Central memory CD8-positive, alpha-beta T cell (primary cell): Measurements from ENCODE around the gene TBX6.
"Not testable (repeated sequence)": the region's sequence is repeated elsewhere in the genome, so short reads cannot be mapped to it uniquely, and the experiment has no call there.

Source experiments
- ATAC-seq: fragments of 150-1000 bp; cut with Tn5 transposase; replicated peaks from 2 replicates; pipeline ENCODE4 v1.10.0; 2022; ENCODE audit warnings: mild to moderate bottlenecking, moderate FRiP score, moderate number of reproducible peaks; ENCODE audit not compliant: poor library complexity, severe bottlenecking; ENCODE audit errors: extremely low read depth
- DNase-seq, 2 donors: peaks; one replicate each; pipeline ENCODE4 v3.0.0; 2021; ENCODE audit warnings: low spot score in 2 of 2
- H3K27ac Mint-ChIP-seq: one replicate; pipeline ENCODE4 v1.8.0; 2022; ENCODE audit warnings: low read depth, mild to moderate bottlenecking, moderate library complexity, mixed read lengths
- H3K27me3 Mint-ChIP-seq: one replicate; pipeline ENCODE4 v1.8.0; 2022; ENCODE audit warnings: mixed read lengths
- H3K36me3 Mint-ChIP-seq: one replicate; pipeline ENCODE4 v1.8.0; 2022; ENCODE audit warnings: mild to moderate bottlenecking, moderate library complexity, mixed read lengths; ENCODE audit not compliant: insufficient read depth
- H3K4me1 Mint-ChIP-seq: one replicate; pipeline ENCODE4 v1.8.0; 2022; ENCODE audit warnings: mixed read lengths
- H3K4me3 Mint-ChIP-seq: one replicate; pipeline ENCODE4 v1.8.0; 2022; ENCODE audit warnings: mild to moderate bottlenecking, moderate library complexity, mixed read lengths
- H3K9me3 Mint-ChIP-seq: one replicate; pipeline ENCODE4 v1.8.0; 2022; ENCODE audit warnings: mixed read lengths

The TBX6 gene

GRCh38 chr16:30091474-30092372 lies at the start of gene TBX6:
TBX6 (minus strand) TSS chr16:30091924; CDS start chr16:30091193, 731 bp downstream.
- Mint-ChIP-seq H3K4me1 (peaks cover 39% of the 10 kb centered on the region), H3K9me3 (no peaks in the 10 kb centered on the region), H3K27ac (peak within 1 kb of the TSS; percentile 87), H3K27me3 (no peaks in the 10 kb centered on the region), H3K36me3 (peaks cover 24% of the 10 kb centered on the region), H3K4me3 (peak within 1 kb of the TSS; percentile 81)
- ATAC-seq (peak; percentile 80), DNase-seq (peak; percentile 89)

- Mint-ChIP-seq H3K4me3 (no peak overlapping the region), H3K9me3 (no peaks in the 10 kb centered on the region), H3K27ac (no peak overlapping the region), H3K36me3 (peaks cover 2% of the 10 kb centered on the region), H3K27me3 (no peaks in the 10 kb centered on the region), H3K4me1 (peaks cover 13% of the 10 kb centered on the region)
- DNase-seq (no peak), ATAC-seq (no peak)
These were observed 48.1 kb upstream of the TBX6 start for GRCh38 chr16:30139583-30140481.

- Mint-ChIP-seq H3K27me3 (no peaks in the 10 kb centered on the region), H3K36me3 (peaks cover 2% of the 10 kb centered on the region), H3K27ac (no peak overlapping the region), H3K4me1 (peaks cover 6% of the 10 kb centered on the region), H3K4me3 (no peak overlapping the region), H3K9me3 (no peaks in the 10 kb centered on the region)
- no peak for DNase-seq
- no peak for ATAC-seq
These were observed 46.2 kb upstream of the TBX6 start for GRCh38 chr16:30137897-30138296.

- DNase-seq, result no peak
- H3K4me3 Mint-ChIP-seq, result no peak overlapping the region
These were observed 45.4 kb upstream of the TBX6 start for GRCh38 chr16:30136971-30137605.

GRCh38 chr16:30132591-30132990 lies 40.9 kb upstream of the TBX6 start:
- ATAC-seq (no peak), DNase-seq (no peak)
- H3K27ac Mint-ChIP-seq, result no peak overlapping the region
- H3K27me3 Mint-ChIP-seq, result no peaks in the 10 kb centered on the region
- no peaks in the 10 kb centered on the region for H3K4me1 Mint-ChIP-seq
- H3K36me3 Mint-ChIP-seq, result peaks cover 6% of the 10 kb centered on the region
- H3K9me3 Mint-ChIP-seq, result no peaks in the 10 kb centered on the region
- H3K4me3 Mint-ChIP-seq, result no peak overlapping the region

More at GRCh38 chr16:30136971-30137605, 45.4 kb upstream of the TBX6 start:
- H3K36me3 Mint-ChIP-seq, result peaks cover 5% of the 10 kb centered on the region
- H3K9me3 Mint-ChIP-seq, result no peaks in the 10 kb centered on the region
- no peak for ATAC-seq
- H3K4me1 Mint-ChIP-seq, result peaks cover 6% of the 10 kb centered on the region
- H3K27ac Mint-ChIP-seq, result no peak overlapping the region
- no peaks in the 10 kb centered on the region for H3K27me3 Mint-ChIP-seq

- H3K27me3 Mint-ChIP-seq, result no peaks in the 10 kb centered on the region
- DNase-seq (no peak), ATAC-seq (no peak)
- no peak overlapping the region for H3K4me3 Mint-ChIP-seq
- H3K4me1 Mint-ChIP-seq, result no peaks in the 10 kb centered on the region
- no peak overlapping the region for H3K27ac Mint-ChIP-seq
- no peaks in the 10 kb centered on the region for H3K9me3 Mint-ChIP-seq
- H3K36me3 Mint-ChIP-seq, result peaks cover 6% of the 10 kb centered on the region
These were observed 40.2 kb upstream of the TBX6 start for GRCh38 chr16:30131869-30132475.

- Mint-ChIP-seq H3K27me3 (no peaks in the 10 kb centered on the region), H3K9me3 (no peaks in the 10 kb centered on the region), H3K4me3 (no peak overlapping the region), H3K36me3 (peaks cover 6% of the 10 kb centered on the region), H3K27ac (no peak overlapping the region), H3K4me1 (no peaks in the 10 kb centered on the region)
- ATAC-seq, result no peak
- DNase-seq, result no peak
These were observed 36.3 kb upstream of the TBX6 start for GRCh38 chr16:30127993-30128392.

GRCh38 chr16:30125690-30126089 lies 34.0 kb upstream of the TBX6 start:
- DNase-seq, H3K4me1 Mint-ChIP-seq, H3K27me3 Mint-ChIP-seq, H3K4me3 Mint-ChIP-seq, H3K27ac Mint-ChIP-seq, H3K36me3 Mint-ChIP-seq, H3K9me3 Mint-ChIP-seq, ATAC-seq: not testable (repeated sequence)

- H3K36me3 Mint-ChIP-seq, result peaks cover 1% of the 10 kb centered on the region
- DNase-seq (no peak), ATAC-seq (no peak)
- H3K4me3 Mint-ChIP-seq, result no peak overlapping the region
- no peaks in the 10 kb centered on the region for H3K9me3 Mint-ChIP-seq
- H3K4me1 Mint-ChIP-seq, result peaks cover 13% of the 10 kb centered on the region
- H3K27me3 Mint-ChIP-seq, result no peaks in the 10 kb centered on the region
- no peak overlapping the region for H3K27ac Mint-ChIP-seq
These were observed 33.3 kb upstream of the TBX6 start for GRCh38 chr16:30124985-30125379.

- H3K36me3 Mint-ChIP-seq, result peaks cover 7% of the 10 kb centered on the region
- peak overlapping the region; percentile 71 for H3K27ac Mint-ChIP-seq
- ATAC-seq (peak; percentile 54), DNase-seq (no peak)
- peaks cover 15% of the 10 kb centered on the region for H3K4me1 Mint-ChIP-seq
- no peaks in the 10 kb centered on the region for H3K9me3 Mint-ChIP-seq
- no peaks in the 10 kb centered on the region for H3K27me3 Mint-ChIP-seq
- H3K4me3 Mint-ChIP-seq, result peak overlapping the region; percentile 82
These were observed 31.0 kb upstream of the TBX6 start for GRCh38 chr16:30122604-30123160.

- peaks cover 15% of the 10 kb centered on the region for H3K4me1 Mint-ChIP-seq
- peaks cover 7% of the 10 kb centered on the region for H3K36me3 Mint-ChIP-seq
- ATAC-seq, result no peak
These were observed 30.2 kb upstream of the TBX6 start for GRCh38 chr16:30121741-30122571.

More at GRCh38 chr16:30121741-30122571, 30.2 kb upstream of the TBX6 start:
- H3K27me3 Mint-ChIP-seq, result no peaks in the 10 kb centered on the region
- H3K27ac Mint-ChIP-seq, result peak overlapping the region; percentile 71
- no peaks in the 10 kb centered on the region for H3K9me3 Mint-ChIP-seq
- no peak for DNase-seq
- peak overlapping the region; percentile 82 for H3K4me3 Mint-ChIP-seq
